ENCODE measurements around the gene BATF.

DNA sequence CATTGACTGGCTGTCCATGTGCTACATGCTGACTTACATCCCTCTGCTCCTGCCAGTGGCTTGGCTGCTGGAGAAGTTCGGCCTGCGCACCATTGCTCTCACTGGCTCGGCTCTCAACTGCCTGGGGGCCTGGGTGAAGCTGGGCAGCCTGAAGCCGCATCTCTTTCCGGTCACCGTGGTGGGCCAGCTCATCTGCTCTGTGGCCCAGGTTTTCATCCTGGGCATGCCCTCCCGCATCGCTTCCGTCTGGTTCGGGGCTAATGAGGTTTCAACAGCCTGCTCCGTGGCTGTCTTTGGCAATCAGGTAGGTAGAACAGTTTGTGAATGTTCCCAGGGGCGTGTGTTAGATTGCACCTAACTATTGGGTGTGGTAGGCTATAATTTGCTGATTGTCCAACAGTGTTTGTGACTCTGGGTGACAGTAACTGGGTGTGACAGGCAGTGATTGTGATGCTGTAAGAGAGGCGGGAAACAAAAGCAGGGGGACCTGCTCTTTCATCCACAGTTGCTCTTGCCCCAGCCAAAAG is 57.1 kb downstream of the BATF start:
- TF ChIP-seq, protein P1, sequence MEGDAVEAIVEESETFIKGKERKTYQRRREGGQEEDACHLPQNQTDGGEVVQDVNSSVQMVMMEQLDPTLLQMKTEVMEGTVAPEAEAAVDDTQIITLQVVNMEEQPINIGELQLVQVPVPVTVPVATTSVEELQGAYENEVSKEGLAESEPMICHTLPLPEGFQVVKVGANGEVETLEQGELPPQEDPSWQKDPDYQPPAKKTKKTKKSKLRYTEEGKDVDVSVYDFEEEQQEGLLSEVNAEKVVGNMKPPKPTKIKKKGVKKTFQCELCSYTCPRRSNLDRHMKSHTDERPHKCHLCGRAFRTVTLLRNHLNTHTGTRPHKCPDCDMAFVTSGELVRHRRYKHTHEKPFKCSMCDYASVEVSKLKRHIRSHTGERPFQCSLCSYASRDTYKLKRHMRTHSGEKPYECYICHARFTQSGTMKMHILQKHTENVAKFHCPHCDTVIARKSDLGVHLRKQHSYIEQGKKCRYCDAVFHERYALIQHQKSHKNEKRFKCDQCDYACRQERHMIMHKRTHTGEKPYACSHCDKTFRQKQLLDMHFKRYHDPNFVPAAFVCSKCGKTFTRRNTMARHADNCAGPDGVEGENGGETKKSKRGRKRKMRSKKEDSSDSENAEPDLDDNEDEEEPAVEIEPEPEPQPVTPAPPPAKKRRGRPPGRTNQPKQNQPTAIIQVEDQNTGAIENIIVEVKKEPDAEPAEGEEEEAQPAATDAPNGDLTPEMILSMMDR (IDR thresholded peaks at IDR 0.05 in 4 of 5, conservative IDR thresholded peaks at IDR 0.05 in 1 of 5): no peak
- peak in 1 of 2 donors; percentile 69 for TF ChIP-seq POLR2A (IDR thresholded peaks at IDR 0.05)

All from gastrocnemius medialis (tissue), 4 donors.